ENCODE results near the gene KAZN.

DNA sequence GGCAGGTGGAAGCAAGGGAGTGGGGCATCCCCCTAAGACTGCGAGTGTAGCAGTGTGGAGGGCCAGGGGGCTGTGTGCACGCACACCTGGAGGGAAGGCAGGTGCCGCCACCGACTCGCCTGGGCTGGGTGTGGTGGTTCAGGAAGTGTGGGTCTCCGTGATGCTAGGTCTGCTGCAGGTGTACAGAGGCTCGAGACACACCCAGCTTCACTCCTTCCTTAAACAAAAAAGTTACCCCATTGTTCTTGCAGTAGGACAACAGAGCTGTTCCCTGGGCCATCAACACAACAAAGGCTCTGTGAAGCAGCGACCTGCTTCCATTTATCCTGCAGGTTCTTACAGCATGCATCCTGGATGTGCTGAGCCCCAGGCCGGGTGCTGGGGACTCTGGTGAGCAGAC lies 454.7 kb downstream of the KAZN start:
- TF ChIP-seq CTCF (IDR thresholded peaks at IDR 0.05; ENCODE audit: insufficient read depth, low read depth, low read length) (no peak), EZH2 (IDR thresholded peaks at IDR 0.05; ENCODE audit: insufficient read depth, low read length) (no peak)
